Fibroblast of gingiva (primary cell): ENCODE data around the gene NAV3.

Experiments
- DNase-seq: peaks from one replicate; pipeline ENCODE4 v3.0.0-alpha.2; 2011; ENCODE audit warnings: low read depth

Gene NAV3

DNA sequence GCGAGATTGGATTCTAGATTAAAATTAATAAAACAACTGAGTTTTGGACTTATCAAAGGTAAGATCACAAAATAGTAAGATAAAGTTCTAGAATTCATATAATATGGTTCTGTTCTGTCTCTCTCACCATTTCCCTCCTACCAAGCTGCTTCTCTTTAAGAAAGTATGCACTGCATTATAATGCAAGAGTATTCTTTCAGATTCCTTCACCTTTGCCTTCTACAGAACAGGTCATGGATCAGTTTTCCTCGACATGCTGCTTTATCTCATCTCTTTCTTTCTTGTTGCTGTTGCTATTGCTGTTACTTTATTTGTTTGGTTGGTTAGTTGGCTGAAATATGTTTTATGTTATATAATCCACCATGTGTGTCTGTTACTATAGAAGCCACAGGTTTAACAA, 357.0 kb downstream of the NAV3 start:
- DNase-seq = no peak

DNA sequence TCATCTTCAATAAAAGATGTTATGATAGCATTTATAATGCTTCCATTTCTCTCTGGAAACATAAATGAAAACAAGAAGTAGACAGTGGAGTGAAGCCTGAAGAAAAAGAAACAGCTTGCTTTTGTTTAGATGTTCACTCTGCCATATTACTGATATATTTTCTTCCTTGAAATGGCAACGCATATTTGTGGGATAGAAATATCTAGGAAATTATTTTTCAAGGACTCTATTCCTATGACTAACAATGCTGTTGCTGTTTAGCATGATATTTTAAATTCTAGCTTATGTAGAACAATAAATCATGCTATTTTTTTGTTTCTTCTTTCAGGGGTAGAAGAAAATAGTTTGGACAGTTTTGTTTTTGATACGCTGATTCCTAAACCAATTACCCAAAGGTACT, 359.0 kb downstream of the NAV3 start:
- no peak for DNase-seq

DNA sequence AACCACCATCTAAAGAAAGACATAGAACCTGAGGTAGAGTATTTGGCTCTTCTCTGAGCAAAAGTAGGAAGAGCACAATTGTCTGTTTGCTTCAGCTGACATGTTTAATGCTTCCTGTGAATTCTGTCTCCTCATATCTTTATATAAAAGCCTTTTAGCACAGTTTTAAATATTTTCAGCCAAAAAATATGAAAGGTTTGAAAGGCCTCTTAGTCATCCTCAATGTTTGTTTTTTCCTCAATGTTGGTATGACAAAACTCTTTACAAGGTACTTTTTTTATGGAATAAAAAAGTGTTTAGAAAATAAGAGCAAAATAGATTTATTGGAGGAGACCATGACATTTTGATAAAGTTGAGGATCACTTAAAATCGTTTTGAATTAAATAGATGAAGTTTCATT, 360.9 kb downstream of the NAV3 start:
- DNase-seq = peak; percentile 33

DNA sequence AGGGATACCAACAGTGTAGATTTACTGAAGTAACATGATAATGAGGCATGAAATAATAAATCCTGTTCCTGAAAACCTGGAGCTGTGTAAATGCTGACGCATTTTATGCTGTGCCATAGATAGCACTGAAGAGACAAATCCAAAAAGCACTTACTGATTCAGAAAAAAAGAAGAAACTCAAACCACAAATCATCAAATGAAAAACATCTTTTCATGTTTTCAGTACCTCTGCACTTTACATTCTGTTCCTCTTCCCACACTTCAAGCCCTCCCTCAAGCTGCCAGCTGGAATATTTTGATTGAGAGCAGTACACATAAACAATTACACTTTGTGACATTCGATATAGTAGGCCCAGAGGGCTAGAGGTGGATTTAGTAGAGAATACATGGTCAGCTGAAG, 362.3 kb downstream of the NAV3 start:
- peak; percentile 81 for DNase-seq

DNA sequence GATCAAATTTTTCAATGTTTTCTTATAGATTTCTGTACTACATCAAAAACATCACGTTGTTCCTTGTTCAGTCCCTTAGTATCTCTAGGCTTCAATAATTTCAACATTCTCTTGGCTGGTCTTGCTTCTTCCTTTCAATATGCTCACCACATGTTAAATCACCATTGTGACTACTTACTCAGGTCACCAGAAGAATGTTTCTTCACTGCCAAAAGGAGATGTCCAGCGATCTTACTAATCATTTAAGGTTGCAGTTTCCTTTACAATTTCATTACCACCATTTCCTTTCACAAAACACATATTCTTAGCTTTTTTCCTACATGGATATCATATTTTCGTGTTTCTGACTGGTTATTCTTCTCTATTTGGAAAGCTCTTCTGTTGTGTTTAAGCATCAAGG, 363.8 kb downstream of the NAV3 start:
- peak; percentile 97 for DNase-seq

DNA sequence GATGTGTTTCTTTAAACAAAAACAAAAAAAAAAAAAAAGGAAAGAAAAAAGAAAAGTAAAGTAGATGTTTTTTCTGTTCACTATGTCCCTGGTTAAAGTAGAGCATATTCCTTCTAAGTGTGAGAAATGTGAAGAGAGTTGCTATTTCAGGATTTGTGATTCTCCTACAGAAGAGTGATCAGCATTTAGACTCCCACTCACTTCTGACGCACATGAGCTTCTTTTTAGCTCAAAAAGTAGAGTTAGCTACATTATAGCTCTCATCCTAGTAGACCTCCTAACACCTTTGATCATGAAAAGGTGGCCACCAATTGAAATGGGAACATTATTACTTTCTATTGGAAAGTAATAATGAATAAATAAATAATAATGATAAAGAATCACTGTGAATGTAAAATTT, 368.2 kb downstream of the NAV3 start:
- no peak for DNase-seq

DNA sequence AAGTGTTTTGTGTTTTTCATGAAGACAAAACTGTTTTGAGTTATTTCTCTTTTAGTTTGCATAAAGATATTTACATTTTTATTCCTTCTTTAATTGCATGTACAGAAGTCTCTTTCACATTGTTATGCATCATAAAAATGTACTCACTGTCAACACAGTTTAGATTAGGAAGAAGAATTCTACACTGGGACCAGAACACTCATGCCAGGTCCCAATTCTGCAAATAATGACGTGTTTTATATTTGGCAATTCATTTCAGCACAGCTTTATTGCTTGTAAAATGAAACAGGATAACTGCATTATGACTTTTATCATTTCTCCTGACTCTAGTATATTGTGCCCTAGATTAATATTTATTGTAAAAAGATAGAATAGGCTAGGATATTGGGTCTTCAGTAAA, 369.2 kb downstream of the NAV3 start:
- DNase-seq = no peak

DNA sequence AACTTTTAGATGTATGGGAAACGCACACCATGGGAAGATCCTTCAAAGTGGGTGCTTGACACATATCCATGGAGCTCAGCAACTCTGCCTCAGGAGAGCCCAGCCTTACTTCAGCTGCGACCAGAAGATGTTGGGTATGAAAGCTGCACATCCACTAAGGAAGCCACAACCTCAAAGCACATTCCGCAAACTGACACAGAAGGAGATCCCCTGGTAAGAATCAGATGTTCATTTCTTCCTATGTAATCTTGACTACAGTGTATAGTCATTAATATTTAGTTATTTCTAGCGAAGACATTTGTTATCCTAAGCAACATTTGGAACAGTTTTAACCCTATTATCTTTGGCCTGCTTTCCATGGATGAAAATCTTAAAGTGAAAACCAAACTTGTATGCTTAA, 374.2 kb downstream of the NAV3 start:
- no peak for DNase-seq

DNA sequence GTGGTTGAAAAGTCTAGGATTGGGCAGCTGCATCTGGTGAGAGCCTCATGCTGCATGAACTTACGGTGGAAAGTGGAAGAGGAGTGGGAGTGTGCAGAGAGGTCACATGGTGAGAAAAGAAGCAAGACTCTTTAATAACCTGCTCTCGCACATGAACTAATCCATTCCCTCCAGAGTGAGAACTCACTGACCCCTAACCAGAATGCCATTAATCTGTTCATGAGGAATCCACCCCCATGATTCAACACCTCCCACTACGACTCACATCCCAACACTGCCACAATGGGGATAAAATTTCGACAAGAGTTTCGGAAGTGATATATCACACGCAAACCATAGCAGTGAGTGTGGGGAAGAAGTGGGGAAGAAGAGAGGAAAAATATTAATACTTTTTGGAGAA, 377.4 kb downstream of the NAV3 start:
- no peak for DNase-seq

DNA sequence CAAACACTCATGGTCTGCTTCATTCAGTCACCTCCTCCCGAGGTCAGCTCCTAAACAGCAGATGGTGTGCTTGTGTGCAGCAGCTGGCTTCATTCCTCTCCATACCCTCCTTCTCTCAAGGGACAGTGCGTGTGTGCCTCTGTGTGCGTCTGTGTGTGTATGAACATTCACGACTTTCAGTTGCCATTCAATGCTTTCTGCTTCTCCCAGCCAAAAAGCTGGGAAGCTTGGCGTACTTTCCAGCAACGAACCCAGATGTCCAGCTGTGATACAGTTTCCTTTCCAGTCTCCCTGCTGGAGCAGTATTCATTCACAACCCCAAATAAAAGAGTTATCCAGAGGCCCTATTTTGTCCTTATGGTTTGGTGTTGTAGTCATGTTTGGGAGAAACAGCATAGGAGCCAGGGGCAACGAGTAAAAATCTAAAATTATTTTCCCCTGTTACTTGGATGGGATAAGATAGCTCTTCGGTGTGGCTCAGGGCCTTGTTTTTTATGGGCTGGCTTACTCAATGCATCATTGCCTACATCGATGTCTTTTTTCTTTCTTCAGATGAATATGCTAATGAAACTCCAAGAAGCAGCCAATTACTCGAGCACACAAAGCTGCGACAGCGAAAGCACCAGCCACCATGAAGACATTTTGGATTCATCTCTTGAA, 379.3 kb downstream of the NAV3 start:
- peak; percentile 57 for DNase-seq

DNA sequence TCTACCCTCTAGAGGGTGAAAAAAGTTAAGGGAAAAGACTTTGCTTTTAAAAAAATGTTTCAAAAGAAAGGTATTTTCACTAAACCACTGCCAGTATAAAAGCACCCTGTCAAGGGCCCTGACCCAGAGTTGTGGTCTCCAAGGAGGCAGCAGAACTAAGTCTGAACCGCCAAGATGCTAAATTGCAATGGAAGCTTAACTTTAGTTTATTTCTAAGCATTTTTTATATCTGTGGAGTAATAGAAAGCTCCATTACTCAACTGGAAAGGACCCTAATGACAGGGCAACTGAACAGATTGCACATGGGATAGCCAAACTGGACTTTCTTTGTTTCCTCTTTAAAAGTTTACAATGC, 379.8 kb downstream of the NAV3 start:
- DNase-seq = no peak

DNA sequence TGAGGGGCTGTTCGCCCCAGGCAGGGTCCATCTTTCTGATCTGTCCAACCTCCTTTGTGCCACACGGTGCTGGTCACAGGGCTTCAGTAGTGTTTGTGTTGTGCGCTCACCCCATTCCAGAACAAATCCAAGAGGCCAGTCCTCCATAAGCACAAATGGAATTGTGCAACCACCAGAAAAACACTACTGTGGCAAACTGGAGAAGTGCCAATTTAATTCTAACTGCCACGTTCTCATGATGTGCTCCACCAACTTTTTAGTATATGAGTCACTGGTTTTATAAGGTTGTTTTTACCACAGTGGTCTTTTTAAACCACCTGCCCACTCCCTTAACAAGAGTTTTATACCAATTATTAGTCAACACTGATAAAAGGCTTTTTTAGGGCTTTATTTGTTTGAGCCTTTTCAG, 380.2 kb downstream of the NAV3 start:
- DNase-seq = peak; percentile 67

DNA sequence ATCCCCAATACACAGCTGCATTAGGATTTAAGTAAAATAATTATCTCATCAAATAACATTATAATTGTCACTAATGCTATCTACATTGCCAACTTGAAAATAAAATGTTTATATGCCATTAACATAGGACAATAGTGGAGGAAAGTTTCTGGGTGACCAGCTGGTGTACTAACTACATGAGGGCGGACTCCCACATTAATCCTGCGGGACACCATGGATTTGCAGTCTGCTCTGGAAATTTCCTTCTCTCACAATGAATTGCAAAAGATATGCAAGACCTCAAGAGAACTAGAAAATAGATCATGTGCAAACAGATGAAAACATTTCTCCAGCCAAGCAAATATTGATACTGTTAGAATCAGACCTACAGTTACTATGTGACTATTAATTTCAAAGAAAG, 390.1 kb downstream of the NAV3 start:
- DNase-seq = no peak

DNA sequence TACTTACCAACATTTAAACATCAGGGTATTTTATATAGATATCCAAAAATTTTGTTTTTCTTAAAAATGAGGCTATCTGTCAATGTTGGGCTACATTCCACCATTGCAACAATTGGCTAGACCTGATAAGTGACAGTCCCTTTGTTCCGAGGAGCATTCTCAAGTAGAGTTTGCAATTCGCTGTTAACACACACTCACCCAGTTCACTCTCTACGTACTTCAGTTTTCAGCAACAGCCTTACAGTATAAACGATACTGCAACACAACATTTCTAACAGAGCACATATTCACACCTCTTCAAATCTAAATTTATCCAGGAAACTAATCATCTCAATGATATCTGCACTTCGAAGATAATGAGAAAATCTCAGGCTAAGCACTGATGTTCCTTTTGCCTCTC, 393.5 kb downstream of the NAV3 start:
- no peak for DNase-seq

DNA sequence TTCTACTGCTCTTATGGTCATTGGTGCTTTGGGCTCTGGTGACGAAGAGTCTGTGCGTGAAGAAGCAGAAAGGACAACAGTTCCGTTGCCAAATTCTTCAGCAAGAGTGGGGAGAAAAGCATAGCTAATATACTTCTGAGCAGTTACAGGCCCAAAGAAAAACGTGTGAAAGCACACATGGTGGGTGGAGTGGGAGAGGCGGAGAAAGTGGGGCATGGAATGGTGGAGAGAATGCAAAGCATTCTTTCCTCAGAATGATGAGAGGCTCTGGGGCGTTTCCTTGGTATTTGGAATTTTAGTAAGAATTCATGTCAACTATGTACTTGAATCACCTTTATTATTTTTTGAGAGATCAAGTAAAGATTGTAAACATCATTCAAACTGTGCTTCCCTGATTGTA, 396.1 kb downstream of the NAV3 start:
- no peak for DNase-seq

DNA sequence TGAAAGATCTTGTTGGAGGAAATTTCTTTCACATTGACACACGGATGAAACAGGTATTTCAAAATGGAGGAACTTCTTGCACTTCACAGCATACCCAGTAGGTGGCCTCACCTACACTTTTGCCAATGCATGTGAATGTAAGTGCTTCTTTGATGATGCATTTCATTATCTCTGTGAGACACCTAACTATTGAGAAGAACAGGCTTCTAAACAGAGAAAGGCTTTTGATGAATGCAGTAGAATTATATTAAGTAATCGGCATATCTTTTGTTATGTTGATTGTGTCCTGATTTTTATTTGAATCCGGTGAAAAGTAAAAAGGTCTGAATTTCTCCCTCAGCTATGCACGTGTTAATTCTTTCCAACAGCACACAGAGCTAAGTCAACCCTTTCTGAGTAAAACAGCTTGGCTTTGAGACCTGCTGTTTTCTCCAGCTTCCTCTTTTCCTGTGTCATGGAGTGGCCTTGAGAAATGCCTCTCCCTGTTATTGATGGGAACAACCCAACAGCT, 399.0 kb downstream of the NAV3 start:
- peak; percentile 25 for DNase-seq

DNA sequence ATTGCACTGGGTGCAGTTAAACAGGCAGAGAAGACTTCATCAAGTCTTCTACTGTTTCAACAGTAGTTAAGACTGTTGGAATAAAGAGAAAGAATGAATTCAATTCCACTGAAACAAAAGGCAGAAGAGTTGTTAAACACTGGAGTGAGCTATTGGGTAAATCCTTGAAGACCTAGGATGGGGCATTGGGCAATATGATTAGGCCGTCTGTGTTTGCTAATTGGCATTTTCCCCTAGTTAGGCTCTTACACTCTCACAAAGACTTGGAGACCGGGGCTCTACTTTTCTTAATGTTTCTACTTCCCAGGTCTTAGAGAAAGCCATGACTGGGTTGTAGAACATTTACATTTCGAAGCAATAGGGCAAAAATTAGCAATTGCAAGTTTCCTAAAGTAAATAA, 402.1 kb downstream of the NAV3 start:
- DNase-seq = no peak

DNA sequence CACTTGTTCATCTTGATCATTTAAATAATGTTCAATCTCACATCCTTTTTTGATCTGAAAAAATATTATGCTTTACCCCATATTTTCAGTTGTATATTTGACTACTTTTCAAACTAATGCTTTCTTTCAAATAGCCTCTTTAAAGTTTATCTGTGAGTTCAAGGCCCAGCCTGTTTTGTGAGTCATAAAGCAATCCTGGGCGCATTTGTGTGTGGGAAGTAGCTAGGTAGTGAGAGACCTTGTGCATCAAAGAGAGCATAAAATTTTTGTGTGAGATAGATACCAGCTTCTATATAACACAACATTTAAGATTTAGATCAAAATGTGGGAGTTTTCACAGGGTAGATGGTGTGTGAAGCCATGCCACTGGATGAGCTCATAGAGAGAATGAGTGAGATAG, 405.6 kb downstream of the NAV3 start:
- no peak for DNase-seq

DNA sequence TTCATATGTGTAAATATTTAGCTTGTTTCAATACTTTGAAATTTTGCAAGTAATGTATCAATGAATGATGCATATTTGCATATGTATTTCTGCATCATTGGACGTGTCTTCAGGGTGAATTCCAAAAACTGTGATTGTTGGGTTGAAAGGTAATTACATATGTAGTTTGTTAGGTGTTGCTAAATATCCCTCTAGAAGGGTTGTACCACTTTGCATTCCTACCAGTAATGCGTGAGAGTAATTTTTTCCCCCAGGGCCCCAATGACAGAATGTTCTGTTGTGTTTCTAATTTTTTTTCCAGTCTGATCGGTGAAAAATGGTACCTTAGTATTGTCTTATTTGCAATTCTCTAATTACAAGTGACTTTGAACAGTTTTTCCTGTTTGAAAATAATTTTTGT, 408.9 kb downstream of the NAV3 start:
- DNase-seq = peak; percentile 28

DNA sequence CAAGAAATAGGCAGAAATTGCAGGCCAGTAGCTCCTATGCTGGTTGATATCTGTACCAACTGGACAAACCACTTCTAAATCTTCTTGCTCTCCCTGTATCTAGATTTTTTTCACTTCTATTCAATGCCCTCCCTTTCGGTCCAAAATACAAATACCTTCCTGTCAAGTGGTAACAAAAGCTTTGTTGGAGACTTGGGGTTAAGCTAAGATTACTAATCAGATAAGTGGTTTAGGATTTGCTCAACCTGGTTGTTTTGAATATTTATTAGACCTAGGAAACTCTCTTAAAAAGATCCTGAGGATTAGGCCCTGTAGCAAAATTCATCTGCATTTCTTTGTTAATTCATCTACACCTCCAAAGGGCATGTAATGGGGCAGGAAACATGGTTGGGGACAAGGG, 410.1 kb downstream of the NAV3 start:
- no peak for DNase-seq

DNA sequence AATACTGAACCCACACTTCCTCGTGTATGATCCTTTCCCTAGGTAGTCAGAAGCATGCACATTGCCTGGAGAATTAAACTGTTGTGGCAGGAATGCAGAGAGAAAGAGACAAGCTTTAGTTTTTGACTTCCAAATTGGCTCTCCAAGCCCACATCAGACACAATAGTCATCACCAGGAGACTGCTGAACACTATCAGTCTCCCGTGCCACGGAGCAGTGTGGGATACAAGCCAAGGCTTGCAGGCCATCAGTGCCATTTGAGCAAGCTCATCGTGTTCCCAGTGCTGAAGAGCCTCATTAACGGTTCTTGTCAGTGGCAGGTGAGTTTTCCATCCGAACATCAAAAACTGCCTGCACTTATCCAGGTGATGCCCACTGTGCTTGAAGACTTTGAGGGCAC, 410.8 kb downstream of the NAV3 start:
- DNase-seq = no peak

DNA sequence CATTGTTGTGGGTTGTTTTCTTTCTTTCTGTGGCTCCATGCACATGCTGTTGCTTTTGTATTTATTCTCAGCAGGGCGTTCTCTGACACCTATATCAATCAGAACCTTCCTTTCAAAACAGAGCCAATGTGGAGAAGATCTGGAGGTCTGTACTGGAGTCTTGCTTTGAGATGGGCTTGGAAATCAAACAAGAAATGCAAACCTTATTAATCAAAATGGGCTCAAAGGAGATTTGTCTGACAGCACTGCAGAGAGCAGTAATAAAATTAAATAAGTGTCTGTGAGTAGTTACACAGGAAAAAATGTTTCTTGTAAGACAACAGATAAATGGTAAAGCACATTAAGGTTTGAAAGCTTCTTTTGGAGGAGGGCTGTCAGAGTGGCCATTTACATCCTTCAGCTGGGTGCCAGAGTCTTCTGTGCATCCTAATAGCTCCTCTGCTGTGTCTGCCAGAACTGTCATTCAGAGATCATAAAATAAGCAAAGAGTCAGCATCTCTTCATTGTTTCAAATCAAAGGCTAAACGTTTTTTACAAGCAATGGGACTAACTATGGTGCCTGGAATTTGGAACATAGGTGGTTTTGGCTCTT, 414.3 kb downstream of the NAV3 start:
- DNase-seq = no peak

DNA sequence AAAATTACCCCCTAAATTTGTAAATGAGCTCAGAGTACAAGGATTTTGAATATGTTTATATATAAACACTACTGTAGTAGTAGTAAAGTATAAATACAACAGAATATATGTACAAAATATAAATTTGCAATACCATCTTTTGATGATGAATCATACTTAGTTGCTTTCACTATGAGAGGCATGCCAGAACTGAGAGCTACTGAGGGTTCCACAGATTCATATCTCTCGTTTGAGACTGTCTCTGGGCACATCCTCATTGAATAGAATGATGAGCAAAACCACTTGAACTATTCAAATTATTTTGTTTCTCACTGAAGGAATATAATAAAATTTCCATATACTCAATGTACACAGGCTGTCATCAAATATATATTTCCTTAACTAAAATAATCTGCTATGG, 417.6 kb downstream of the NAV3 start:
- DNase-seq = no peak

DNA sequence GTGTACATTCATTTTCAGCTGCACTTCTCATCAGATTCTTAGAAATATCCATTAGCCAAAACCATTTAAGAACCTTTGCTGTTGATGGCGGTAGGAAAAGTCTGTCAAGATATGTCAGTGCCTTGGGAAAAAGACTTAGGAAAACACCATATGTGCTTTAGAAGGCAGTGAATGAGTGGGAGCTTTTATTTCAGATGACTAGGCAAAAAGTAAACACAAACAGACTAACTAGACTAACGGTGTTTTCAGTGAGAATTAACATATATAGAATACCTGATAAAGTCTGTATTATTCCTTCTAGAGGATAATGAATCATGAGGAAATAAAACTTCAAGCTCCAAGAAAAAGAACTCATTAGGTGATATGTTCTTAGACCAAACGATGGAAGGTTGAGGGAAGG, 418.9 kb downstream of the NAV3 start:
- no peak for DNase-seq
